SJSA1 (cell line): Measurements from ENCODE around the gene NPPA. TPM values are rescaled to one million over a fixed set of nuclear protein-coding genes. Genes with fewer than 3 reads are reported as not detected.

Source experiments
- DNase-seq, 2 experiments: peaks; one replicate each; pipeline ENCODE4 v3.0.0-alpha.2; 2015 to 2020; ENCODE audit warnings: low spot score in 2 of 2, low read depth in 1 of 2
- H3K27ac ChIP-seq: fragments of 250-450 bp; sonication (Bioruptor Pico); 2 replicates; pipeline ENCODE4 v1.5.1; 2020; ENCODE audit warnings: mild to moderate bottlenecking, moderate library complexity
- H3K27me3 ChIP-seq: fragments of 250-450 bp; sonication (Bioruptor Pico); replicated peaks from 2 replicates; pipeline ENCODE4 v1.5.1; 2020; ENCODE audit warnings: mild to moderate bottlenecking, moderate library complexity
- H3K36me3 ChIP-seq: fragments of 250-450 bp; sonication (Bioruptor Pico); 2 replicates; pipeline ENCODE4 v1.5.1; 2020; ENCODE audit warnings: mild to moderate bottlenecking
- H3K4me1 ChIP-seq: fragments of 250-450 bp; sonication (Bioruptor Pico); replicated peaks from 2 replicates; pipeline ENCODE4 v1.6.1; 2021; ENCODE audit warnings: mild to moderate bottlenecking
- H3K4me3 ChIP-seq: fragments of 250-450 bp; sonication (Bioruptor Pico); 2 replicates; pipeline ENCODE4 v1.5.1; 2020; ENCODE audit warnings: mild to moderate bottlenecking
- H3K9me3 ChIP-seq: fragments of 250-450 bp; sonication (Bioruptor Pico); replicated peaks from 2 replicates; pipeline ENCODE4 v1.5.1; 2020; ENCODE audit warnings: mild to moderate bottlenecking
- total RNA-seq: library from RNA; depleted of rRNA; stranded (reverse); fragments of >200 nt; shearing (Covaris generic); gene quantifications from 2 replicates; pipeline ENCODE4 v1.2.3, GENCODE V29; 2014

NPPA gene
- total RNA-seq, 1 experiment from 2014 or later, result not detected

- Histone ChIP-seq H3K36me3 (no peaks in the 10 kb centered on the region), H3K9me3 (no peaks in the 10 kb centered on the region), H3K27ac (no peak overlapping the region), H3K27me3 (0 out of 2 replicates have a peak, but pooled peaks cover 3% of the 10 kb centered on the region), H3K4me1 (no peaks in the 10 kb centered on the region; the same call in 1 of the 2 replicates), H3K4me3 (no peak overlapping the region)
- no peak for DNase-seq
These were observed 32.6 kb upstream of the NPPA start for GRCh38 chr1:11880181-11880575.

GRCh38 chr1:11879311-11880180 is 32.0 kb upstream of the NPPA start:
- H3K9me3 ChIP-seq, result no peaks in the 10 kb centered on the region
- no peaks in the 10 kb centered on the region; the same call in 1 of the 2 replicates for H3K4me1 ChIP-seq
- H3K27ac ChIP-seq, result no peak overlapping the region
- 0 out of 2 replicates have a peak, but pooled peaks cover 3% of the 10 kb centered on the region for H3K27me3 ChIP-seq
- DNase-seq, result no peak
- H3K4me3 ChIP-seq, result no peak overlapping the region
- no peaks in the 10 kb centered on the region for H3K36me3 ChIP-seq

GRCh38 chr1:11878891-11879190 is 31.3 kb upstream of the NPPA start:
- no peak overlapping the region for H3K27ac ChIP-seq
- H3K36me3 ChIP-seq, result no peaks in the 10 kb centered on the region
- 0 out of 2 replicates have a peak, but pooled peaks cover 1% of the 10 kb centered on the region for H3K27me3 ChIP-seq
- H3K9me3 ChIP-seq, result no peaks in the 10 kb centered on the region
- DNase-seq, result no peak
- H3K4me1 ChIP-seq, result no peaks in the 10 kb centered on the region; the same call in 1 of the 2 replicates
- no peak overlapping the region for H3K4me3 ChIP-seq

- H3K27ac ChIP-seq, result no peak overlapping the region
- H3K4me1 ChIP-seq, result no peaks in the 10 kb centered on the region; the same call in 1 of the 2 replicates
- no peak overlapping the region for H3K4me3 ChIP-seq
- no peaks in the 10 kb centered on the region for H3K36me3 ChIP-seq
- H3K27me3 ChIP-seq, result no peaks in the 10 kb centered on the region
- DNase-seq, result no peak
- no peaks in the 10 kb centered on the region for H3K9me3 ChIP-seq
These were observed 30.7 kb upstream of the NPPA start for GRCh38 chr1:11878081-11878890.

GRCh38 chr1:11877074-11877473 is 29.5 kb upstream of the NPPA start:
- Histone ChIP-seq H3K27me3 (no peaks in the 10 kb centered on the region), H3K36me3 (no peaks in the 10 kb centered on the region), H3K4me1 (no peaks in the 10 kb centered on the region; the same call in 1 of the 2 replicates), H3K4me3 (no peak overlapping the region), H3K9me3 (no peaks in the 10 kb centered on the region), H3K27ac (no peak overlapping the region)
- no peak for DNase-seq

GRCh38 chr1:11875094-11875493 is 27.5 kb upstream of the NPPA start:
- H3K9me3 ChIP-seq, result no peaks in the 10 kb centered on the region
- no peak overlapping the region for H3K27ac ChIP-seq
- H3K4me3 ChIP-seq, result no peak overlapping the region
- H3K36me3 ChIP-seq, result no peaks in the 10 kb centered on the region
- no peaks in the 10 kb centered on the region; the same call in 1 of the 2 replicates for H3K4me1 ChIP-seq
- H3K27me3 ChIP-seq, result no peaks in the 10 kb centered on the region
- DNase-seq, result no peak

- no peak for DNase-seq
- H3K4me3 ChIP-seq, result no peak overlapping the region
- no peaks in the 10 kb centered on the region for H3K9me3 ChIP-seq
- H3K4me1 ChIP-seq, result no peaks in the 10 kb centered on the region
- H3K27me3 ChIP-seq, result no peaks in the 10 kb centered on the region
- H3K36me3 ChIP-seq, result no peaks in the 10 kb centered on the region
- no peak overlapping the region for H3K27ac ChIP-seq
These were observed 27.0 kb upstream of the NPPA start for GRCh38 chr1:11874624-11875023.

- no peak for DNase-seq
- Histone ChIP-seq H3K27ac (no peak overlapping the region), H3K4me3 (no peak overlapping the region), H3K9me3 (no peaks in the 10 kb centered on the region), H3K27me3 (no peaks in the 10 kb centered on the region), H3K36me3 (no peaks in the 10 kb centered on the region), H3K4me1 (no peaks in the 10 kb centered on the region)
These were observed 26.6 kb upstream of the NPPA start for GRCh38 chr1:11874258-11874562.

GRCh38 chr1:11873395-11874257 is 26.0 kb upstream of the NPPA start:
- Histone ChIP-seq H3K9me3 (no peaks in the 10 kb centered on the region), H3K4me1 (no peaks in the 10 kb centered on the region), H3K36me3 (no peaks in the 10 kb centered on the region), H3K27me3 (no peaks in the 10 kb centered on the region), H3K4me3 (no peak overlapping the region), H3K27ac (no peak overlapping the region)
- no peak for DNase-seq

GRCh38 chr1:11872545-11872944 is 25.0 kb upstream of the NPPA start:
- Histone ChIP-seq H3K4me3 (no peak overlapping the region), H3K4me1 (0 out of 2 replicates have a peak, but pooled peaks cover 3% of the 10 kb centered on the region), H3K36me3 (no peaks in the 10 kb centered on the region), H3K27me3 (no peaks in the 10 kb centered on the region), H3K9me3 (no peaks in the 10 kb centered on the region), H3K27ac (no peak overlapping the region)
- no peak for DNase-seq

- H3K4me1 ChIP-seq, result 0 out of 2 replicates have a peak, but pooled peaks cover 3% of the 10 kb centered on the region
- H3K27ac ChIP-seq, result no peak overlapping the region
- H3K4me3 ChIP-seq, result no peak overlapping the region
- H3K27me3 ChIP-seq, result no peaks in the 10 kb centered on the region
- H3K9me3 ChIP-seq, result no peaks in the 10 kb centered on the region
- H3K36me3 ChIP-seq, result no peaks in the 10 kb centered on the region
- DNase-seq, result no peak
These were observed 22.1 kb upstream of the NPPA start for GRCh38 chr1:11869650-11870207.

- H3K27me3 ChIP-seq, result no peaks in the 10 kb centered on the region
- DNase-seq, result no peak
These were observed 21.5 kb upstream of the NPPA start for GRCh38 chr1:11869104-11869503.

GRCh38 chr1:11868331-11868980 is 20.9 kb upstream of the NPPA start:
- Histone ChIP-seq H3K4me3 (no peak overlapping the region), H3K4me1 (peaks cover 3% of the 10 kb centered on the region; the same call in 1 of the 2 replicates), H3K9me3 (no peaks in the 10 kb centered on the region), H3K27ac (no peak overlapping the region), H3K27me3 (no peaks in the 10 kb centered on the region), H3K36me3 (no peaks in the 10 kb centered on the region)
- no peak for DNase-seq

More at GRCh38 chr1:11869104-11869503, 21.5 kb upstream of the NPPA start:
- Histone ChIP-seq H3K4me1 (0 out of 2 replicates have a peak, but pooled peaks cover 3% of the 10 kb centered on the region), H3K4me3 (no peak overlapping the region), H3K36me3 (no peaks in the 10 kb centered on the region), H3K9me3 (no peaks in the 10 kb centered on the region), H3K27ac (no peak overlapping the region)
